Lower leg skin (tissue), 4 donors: ENCODE data around the gene SPRED2. TPM values are rescaled to one million over a fixed set of nuclear protein-coding genes. Genes with fewer than 3 reads are reported as not detected.

ENCODE experiments used
- DNase-seq, 2 donors: peaks; one replicate each; pipeline ENCODE4 v3.0.0-alpha.2; 2019; ENCODE audit warnings: low spot score in 2 of 2
- H3K4me3 ChIP-seq: fragments of 200-600 bp; sonication (generic); 2 replicates; pipeline ENCODE4 v1.5.1; 2017; ENCODE audit warnings: mild to moderate bottlenecking, low read depth; ENCODE audit not compliant: poor library complexity, severe bottlenecking
- CTCF ChIP-seq, 3 donors: fragments of 450-650 bp; IDR thresholded peaks; one replicate each; pipeline ENCODE4 v1.5.1; 2016; ENCODE audit warnings: antibody characterized with exemption in 3 of 3, mild to moderate bottlenecking in 3 of 3, moderate library complexity in 2 of 3
- POLR2A ChIP-seq, 2 donors: fragments of 450-650 bp; IDR thresholded peaks; one replicate each; pipeline ENCODE4 v1.6.1; 2016 to 2017; ENCODE audit warnings: antibody characterized with exemption in 2 of 2, mild to moderate bottlenecking in 1 of 2, moderate library complexity in 1 of 2
- WGBS, 2 donors: methylation state at CpG; one replicate each; pipeline ENCODE4 v1.1.5; 2018; 5-methylcytosine and 5-hydroxymethylcytosine counted together
- intact Hi-C: fragments of 100-400 bp; cut with DNase I; formaldehyde crosslinking; loops from one replicate; pipeline ENCODE4 v1.15.0; 2023; ENCODE audit warnings: low total_unique reads
- total RNA-seq, 4 donors: library from RNA; depleted of rRNA; stranded (reverse); fragments of >200 nt; gene quantifications; one replicate each; pipeline ENCODE4 v1.1.0, GENCODE V29; 2016

Gene SPRED2
- total RNA-seq, 4 donors from 2014 or later: 14.5 to 21.7 (median 16.6) TPM

- no peak for DNase-seq
- TF ChIP-seq CTCF (IDR thresholded peaks at IDR 0.05) (no peak), POLR2A (IDR thresholded peaks at IDR 0.05) (no peak)
- no peak overlapping the region for H3K4me3 ChIP-seq
- intact Hi-C loops: no loop called here
- WGBS, 2 donors: 82% methylated on average over 7 of the region's 7 CpGs
Observed at GRCh38 chr2:65411056-65411795, 21.2 kb downstream of the SPRED2 start.

- 91 to 95% methylated on average over 2 of the region's 2 CpGs for WGBS, 2 donors
- TF ChIP-seq POLR2A (IDR thresholded peaks at IDR 0.05) (no peak), CTCF (IDR thresholded peaks at IDR 0.05) (no peak)
- no peak overlapping the region for H3K4me3 ChIP-seq
- no peak for DNase-seq
- intact Hi-C loops: no loop called here
Observed at GRCh38 chr2:65409045-65409444, 23.4 kb downstream of the SPRED2 start.

GRCh38 chr2:65407240-65407639 lies 25.2 kb downstream of the SPRED2 start:
- intact Hi-C loops: no loop called here
- no peak for DNase-seq
- 77 to 82% methylated on average over 2 of the region's 2 CpGs for WGBS, 2 donors
- H3K4me3 ChIP-seq: no peak overlapping the region
- TF ChIP-seq POLR2A (IDR thresholded peaks at IDR 0.05): no peak
- no peak for TF ChIP-seq CTCF (IDR thresholded peaks at IDR 0.05)

GRCh38 chr2:65404988-65405697 lies 27.3 kb downstream of the SPRED2 start:
- no peak overlapping the region for H3K4me3 ChIP-seq
- intact Hi-C loops: no loop called here
- no peak for DNase-seq
- TF ChIP-seq CTCF (IDR thresholded peaks at IDR 0.05) (no peak), POLR2A (IDR thresholded peaks at IDR 0.05) (no peak)
- 75% methylated on average over 10 of the region's 10 CpGs for WGBS, 2 donors

GRCh38 chr2:65403529-65403915 lies 28.9 kb downstream of the SPRED2 start:
- DNase-seq: no peak
- H3K4me3 ChIP-seq: no peak overlapping the region
- intact Hi-C loops: no loop called here
- TF ChIP-seq POLR2A (IDR thresholded peaks at IDR 0.05) (no peak), CTCF (IDR thresholded peaks at IDR 0.05) (no peak)
- 69 to 80% methylated on average over 5 of the region's 5 CpGs for WGBS, 2 donors
